ENCODE measurements around the gene RIMBP2.

- TF ChIP-seq, protein P1, sequence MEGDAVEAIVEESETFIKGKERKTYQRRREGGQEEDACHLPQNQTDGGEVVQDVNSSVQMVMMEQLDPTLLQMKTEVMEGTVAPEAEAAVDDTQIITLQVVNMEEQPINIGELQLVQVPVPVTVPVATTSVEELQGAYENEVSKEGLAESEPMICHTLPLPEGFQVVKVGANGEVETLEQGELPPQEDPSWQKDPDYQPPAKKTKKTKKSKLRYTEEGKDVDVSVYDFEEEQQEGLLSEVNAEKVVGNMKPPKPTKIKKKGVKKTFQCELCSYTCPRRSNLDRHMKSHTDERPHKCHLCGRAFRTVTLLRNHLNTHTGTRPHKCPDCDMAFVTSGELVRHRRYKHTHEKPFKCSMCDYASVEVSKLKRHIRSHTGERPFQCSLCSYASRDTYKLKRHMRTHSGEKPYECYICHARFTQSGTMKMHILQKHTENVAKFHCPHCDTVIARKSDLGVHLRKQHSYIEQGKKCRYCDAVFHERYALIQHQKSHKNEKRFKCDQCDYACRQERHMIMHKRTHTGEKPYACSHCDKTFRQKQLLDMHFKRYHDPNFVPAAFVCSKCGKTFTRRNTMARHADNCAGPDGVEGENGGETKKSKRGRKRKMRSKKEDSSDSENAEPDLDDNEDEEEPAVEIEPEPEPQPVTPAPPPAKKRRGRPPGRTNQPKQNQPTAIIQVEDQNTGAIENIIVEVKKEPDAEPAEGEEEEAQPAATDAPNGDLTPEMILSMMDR (IDR thresholded peaks at IDR 0.05; ENCODE audit: poor library complexity, severe bottlenecking), result no peak
- no peak for TF ChIP-seq EP300 (conservative IDR thresholded peaks at IDR 0.05; ENCODE audit: poor library complexity, severe bottlenecking)
- no peak for TF ChIP-seq TAF1 (IDR thresholded peaks at IDR 0.05; ENCODE audit: low read depth)
- TF ChIP-seq EZH2 (IDR thresholded peaks at IDR 0.05; ENCODE audit: borderline replicate concordance, insufficient read depth, low read length, poor library complexity, severe bottlenecking), result no peak
- TF ChIP-seq, protein P2, sequence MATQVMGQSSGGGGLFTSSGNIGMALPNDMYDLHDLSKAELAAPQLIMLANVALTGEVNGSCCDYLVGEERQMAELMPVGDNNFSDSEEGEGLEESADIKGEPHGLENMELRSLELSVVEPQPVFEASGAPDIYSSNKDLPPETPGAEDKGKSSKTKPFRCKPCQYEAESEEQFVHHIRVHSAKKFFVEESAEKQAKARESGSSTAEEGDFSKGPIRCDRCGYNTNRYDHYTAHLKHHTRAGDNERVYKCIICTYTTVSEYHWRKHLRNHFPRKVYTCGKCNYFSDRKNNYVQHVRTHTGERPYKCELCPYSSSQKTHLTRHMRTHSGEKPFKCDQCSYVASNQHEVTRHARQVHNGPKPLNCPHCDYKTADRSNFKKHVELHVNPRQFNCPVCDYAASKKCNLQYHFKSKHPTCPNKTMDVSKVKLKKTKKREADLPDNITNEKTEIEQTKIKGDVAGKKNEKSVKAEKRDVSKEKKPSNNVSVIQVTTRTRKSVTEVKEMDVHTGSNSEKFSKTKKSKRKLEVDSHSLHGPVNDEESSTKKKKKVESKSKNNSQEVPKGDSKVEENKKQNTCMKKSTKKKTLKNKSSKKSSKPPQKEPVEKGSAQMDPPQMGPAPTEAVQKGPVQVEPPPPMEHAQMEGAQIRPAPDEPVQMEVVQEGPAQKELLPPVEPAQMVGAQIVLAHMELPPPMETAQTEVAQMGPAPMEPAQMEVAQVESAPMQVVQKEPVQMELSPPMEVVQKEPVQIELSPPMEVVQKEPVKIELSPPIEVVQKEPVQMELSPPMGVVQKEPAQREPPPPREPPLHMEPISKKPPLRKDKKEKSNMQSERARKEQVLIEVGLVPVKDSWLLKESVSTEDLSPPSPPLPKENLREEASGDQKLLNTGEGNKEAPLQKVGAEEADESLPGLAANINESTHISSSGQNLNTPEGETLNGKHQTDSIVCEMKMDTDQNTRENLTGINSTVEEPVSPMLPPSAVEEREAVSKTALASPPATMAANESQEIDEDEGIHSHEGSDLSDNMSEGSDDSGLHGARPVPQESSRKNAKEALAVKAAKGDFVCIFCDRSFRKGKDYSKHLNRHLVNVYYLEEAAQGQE (IDR thresholded peaks at IDR 0.05; ENCODE audit: borderline replicate concordance), result no peak
- no peak for TF ChIP-seq POLR2AphosphoS5 (IDR thresholded peaks at IDR 0.05)
Measured at GRCh38 chr12:130362060-130362459, 354.0 kb downstream of the RIMBP2 start.

Measured in neural cell (in vitro differentiated cells).